HEK293T (cell line): Measurements from ENCODE around the gene ADAMTS15.

Experiments used
- CTCF ChIA-PET: fragments of 350-600 bp; formaldehyde crosslinking; extraction: SDS; loops from one replicate; lab custom pipeline; 2021; ENCODE audit warnings: antibody characterized with exemption, inconsistent platforms; lab: Yijun Ruan, JAX
- POLR2A ChIA-PET: fragments of 350-600 bp; formaldehyde crosslinking; extraction: SDS; loops from one replicate; lab custom pipeline; 2020; ENCODE audit warnings: antibody characterized with exemption, inconsistent platforms; lab: Yijun Ruan, JAX
- DNase-seq: peaks from one replicate; pipeline ENCODE4 v3.0.0; 2012; ENCODE audit warnings: mixed read lengths; ENCODE audit errors: extremely low spot score
- ARNT ChIP-seq: fragments of 450-650 bp; IDR thresholded peaks from 2 replicates; pipeline ENCODE4 v1.6.1; 2017; ENCODE audit warnings: mild to moderate bottlenecking
- BHLHE40 ChIP-seq: fragments of 450-650 bp; IDR thresholded peaks from 2 replicates; pipeline ENCODE4 v1.6.1; 2016; ENCODE audit warnings: mild to moderate bottlenecking, moderate library complexity, borderline replicate concordance
- CTBP1 ChIP-seq: fragments of 450-650 bp; IDR thresholded peaks from 2 replicates; pipeline ENCODE4 v1.6.1; 2016; ENCODE audit warnings: borderline replicate concordance
- ELF4 ChIP-seq: fragments of 450-650 bp; IDR thresholded peaks from 2 replicates; pipeline ENCODE4 v1.6.1; 2017; ENCODE audit warnings: antibody characterized with exemption
- FOXA1 ChIP-seq: fragments of 450-650 bp; IDR thresholded peaks from 2 replicates; pipeline ENCODE4 v1.6.1; 2016; ENCODE audit warnings: mild to moderate bottlenecking
- FOXK2 ChIP-seq: fragments of 450-650 bp; IDR thresholded peaks from 2 replicates; pipeline ENCODE4 v1.6.1; 2016; ENCODE audit warnings: mild to moderate bottlenecking
- FOXM1 ChIP-seq: fragments of 450-650 bp; IDR thresholded peaks from 2 replicates; pipeline ENCODE4 v1.6.1; 2017; ENCODE audit warnings: mild to moderate bottlenecking, borderline replicate concordance
- HDGF ChIP-seq: fragments of 450-650 bp; IDR thresholded peaks from 2 replicates; pipeline ENCODE4 v1.6.1; 2017; ENCODE audit warnings: antibody characterized with exemption, borderline replicate concordance
- L3MBTL2 ChIP-seq: fragments of 450-650 bp; conservative IDR thresholded peaks from 2 replicates; pipeline ENCODE4 v1.6.1; 2016; ENCODE audit warnings: mild to moderate bottlenecking
- LEF1 ChIP-seq: fragments of 450-650 bp; IDR thresholded peaks from 2 replicates; pipeline ENCODE4 v1.6.1; 2017; ENCODE audit warnings: mild to moderate bottlenecking, borderline replicate concordance
- NFRKB ChIP-seq: fragments of 450-650 bp; IDR thresholded peaks from 2 replicates; pipeline ENCODE4 v1.6.1; 2016; ENCODE audit warnings: mild to moderate bottlenecking, moderate library complexity
- SP1 ChIP-seq: fragments of 450-650 bp; IDR thresholded peaks from 2 replicates; pipeline ENCODE4 v1.6.1; 2017
- SUZ12 ChIP-seq: fragments of 450-650 bp; IDR thresholded peaks from 2 replicates; pipeline ENCODE4 v1.6.1; 2016; ENCODE audit warnings: mild to moderate bottlenecking
- TARDBP ChIP-seq: fragments of 450-650 bp; IDR thresholded peaks from 2 replicates; pipeline ENCODE4 v1.6.1; 2016
- ZNF384 ChIP-seq: fragments of 450-650 bp; IDR thresholded peaks from 2 replicates; pipeline ENCODE4 v1.6.1; 2016
- TF ChIP-seq, protein P1 (sequence below): fragments of 450-650 bp; IDR thresholded peaks from 2 replicates; pipeline ENCODE4 v1.6.1; 2016

The ADAMTS15 gene

DNA sequence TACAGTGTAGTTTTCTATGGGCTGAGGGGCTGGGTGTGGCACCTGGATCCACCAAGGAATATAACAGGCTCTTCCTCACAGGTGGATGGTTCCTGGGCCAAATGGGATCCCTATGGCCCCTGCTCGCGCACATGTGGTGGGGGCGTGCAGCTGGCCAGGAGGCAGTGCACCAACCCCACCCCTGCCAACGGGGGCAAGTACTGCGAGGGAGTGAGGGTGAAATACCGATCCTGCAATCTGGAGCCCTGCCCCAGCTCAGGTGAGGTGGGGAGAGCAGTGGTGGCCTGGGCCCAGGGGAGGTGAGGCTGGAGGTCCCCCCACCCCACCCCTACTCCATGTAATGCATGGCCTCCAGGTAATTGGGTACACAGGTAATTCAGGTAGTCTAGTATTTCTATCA lies 20.7 kb downstream of the ADAMTS15 start:
- POLR2A ChIA-PET, result no interaction called here
- CTCF ChIA-PET, result interaction anchor here (0.6 kb wide), 1 partner anchor 37 kb away, joined by 3 read pairs; no protein-coding TSS in a partner anchor
- TF ChIP-seq HDGF, result no peak
- TF ChIP-seq SUZ12, result no peak
- TF ChIP-seq ELF4, result no peak
- TF ChIP-seq BHLHE40, result no peak
- TF ChIP-seq ARNT, result no peak
- no peak for TF ChIP-seq FOXA1
- no peak for TF ChIP-seq NFRKB
- TF ChIP-seq SP1, result no peak
- TF ChIP-seq FOXK2, result no peak
- TF ChIP-seq L3MBTL2, result no peak
- no peak for TF ChIP-seq FOXM1
- TF ChIP-seq, protein P1, sequence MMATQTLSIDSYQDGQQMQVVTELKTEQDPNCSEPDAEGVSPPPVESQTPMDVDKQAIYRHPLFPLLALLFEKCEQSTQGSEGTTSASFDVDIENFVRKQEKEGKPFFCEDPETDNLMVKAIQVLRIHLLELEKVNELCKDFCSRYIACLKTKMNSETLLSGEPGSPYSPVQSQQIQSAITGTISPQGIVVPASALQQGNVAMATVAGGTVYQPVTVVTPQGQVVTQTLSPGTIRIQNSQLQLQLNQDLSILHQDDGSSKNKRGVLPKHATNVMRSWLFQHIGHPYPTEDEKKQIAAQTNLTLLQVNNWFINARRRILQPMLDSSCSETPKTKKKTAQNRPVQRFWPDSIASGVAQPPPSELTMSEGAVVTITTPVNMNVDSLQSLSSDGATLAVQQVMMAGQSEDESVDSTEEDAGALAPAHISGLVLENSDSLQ, result no peak
- TF ChIP-seq TARDBP, result no peak
- TF ChIP-seq ZNF384, result no peak
- TF ChIP-seq CTBP1, result no peak
- no peak for TF ChIP-seq LEF1
- no peak for DNase-seq

DNA sequence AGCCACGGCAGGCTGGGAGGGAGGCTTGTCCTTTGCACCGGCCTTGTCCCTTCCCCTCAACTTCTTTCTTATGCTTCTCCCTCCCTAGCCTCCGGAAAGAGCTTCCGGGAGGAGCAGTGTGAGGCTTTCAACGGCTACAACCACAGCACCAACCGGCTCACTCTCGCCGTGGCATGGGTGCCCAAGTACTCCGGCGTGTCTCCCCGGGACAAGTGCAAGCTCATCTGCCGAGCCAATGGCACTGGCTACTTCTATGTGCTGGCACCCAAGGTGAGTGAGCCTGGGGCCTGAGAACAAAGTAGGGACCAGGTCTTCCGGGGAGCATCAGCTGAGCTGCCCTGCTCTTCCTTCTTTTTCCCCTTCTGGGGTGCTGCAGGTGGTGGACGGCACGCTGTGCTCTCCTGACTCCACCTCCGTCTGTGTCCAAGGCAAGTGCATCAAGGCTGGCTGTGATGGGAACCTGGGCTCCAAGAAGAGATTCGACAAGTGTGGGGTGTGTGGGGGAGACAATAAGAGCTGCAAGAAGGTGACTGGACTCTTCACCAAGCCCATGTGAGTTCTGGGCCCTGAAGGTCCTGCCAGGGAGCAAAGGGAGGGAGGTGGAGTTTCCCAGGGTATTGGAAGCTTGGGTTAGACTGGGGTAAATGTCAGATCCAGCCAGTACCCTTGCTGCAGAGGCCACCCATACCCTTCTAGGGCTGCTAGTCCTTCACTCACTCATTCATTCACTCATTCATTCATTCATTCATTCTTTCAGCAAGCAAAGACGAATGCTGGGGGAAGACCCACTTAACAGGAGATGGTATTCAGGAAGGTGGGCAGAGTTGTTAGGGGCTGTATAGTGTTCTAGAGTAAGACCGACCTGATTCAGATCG lies 22.6 kb downstream of the ADAMTS15 start:
- POLR2A ChIA-PET, result no interaction called here
- TF ChIP-seq FOXA1 (no peak), L3MBTL2 (no peak), TARDBP (no peak), ZNF384 (no peak), NFRKB (no peak), SP1 (no peak), ARNT (no peak), SUZ12 (no peak), HDGF (no peak), CTBP1 (no peak), FOXK2 (no peak), FOXM1 (no peak), ELF4 (no peak), BHLHE40 (no peak)
- TF ChIP-seq, protein P1, result no peak
- CTCF ChIA-PET, result no interaction called here

DNA sequence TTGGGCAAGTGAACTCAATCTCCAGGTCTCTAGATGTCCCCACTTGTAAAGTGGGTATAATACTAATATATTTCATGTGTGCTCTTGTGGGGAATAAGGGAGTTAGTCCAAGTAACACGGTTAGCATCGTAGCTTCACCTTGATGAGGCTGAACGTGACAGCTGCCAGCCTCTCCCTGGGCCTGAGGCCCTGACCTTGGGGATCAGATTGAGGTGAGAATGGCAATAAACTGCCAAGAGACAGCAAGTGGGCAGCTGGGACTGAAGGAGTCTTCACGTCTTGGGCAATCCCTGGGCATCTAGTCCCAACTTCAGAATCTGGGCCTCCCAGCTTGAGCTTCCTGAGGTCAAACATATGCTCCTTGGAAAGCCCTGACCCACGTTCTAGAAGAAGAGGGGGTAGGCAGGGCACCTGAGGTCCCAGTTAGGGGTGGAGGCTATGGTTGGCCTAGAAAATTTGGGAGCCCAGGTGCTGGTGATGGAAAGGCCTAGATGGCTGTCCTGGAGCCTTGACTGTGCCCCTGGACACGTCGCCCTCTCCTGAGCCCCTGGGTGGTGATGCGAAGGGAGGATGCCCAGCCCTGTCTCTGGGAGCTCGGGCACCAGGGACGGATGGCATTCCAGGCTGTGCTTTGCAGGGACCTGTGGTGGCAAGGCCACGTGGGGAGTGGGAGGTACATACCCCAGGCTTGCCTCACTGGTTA lies 23.4 kb downstream of the ADAMTS15 start:
- TF ChIP-seq NFRKB (no peak), FOXM1 (no peak)
- ChIA-PET POLR2A (no interaction called here), CTCF (no interaction called here)
- no peak for DNase-seq

More for the DNA sequence above, 22.6 kb downstream of the ADAMTS15 start:
- no peak for DNase-seq

DNA sequence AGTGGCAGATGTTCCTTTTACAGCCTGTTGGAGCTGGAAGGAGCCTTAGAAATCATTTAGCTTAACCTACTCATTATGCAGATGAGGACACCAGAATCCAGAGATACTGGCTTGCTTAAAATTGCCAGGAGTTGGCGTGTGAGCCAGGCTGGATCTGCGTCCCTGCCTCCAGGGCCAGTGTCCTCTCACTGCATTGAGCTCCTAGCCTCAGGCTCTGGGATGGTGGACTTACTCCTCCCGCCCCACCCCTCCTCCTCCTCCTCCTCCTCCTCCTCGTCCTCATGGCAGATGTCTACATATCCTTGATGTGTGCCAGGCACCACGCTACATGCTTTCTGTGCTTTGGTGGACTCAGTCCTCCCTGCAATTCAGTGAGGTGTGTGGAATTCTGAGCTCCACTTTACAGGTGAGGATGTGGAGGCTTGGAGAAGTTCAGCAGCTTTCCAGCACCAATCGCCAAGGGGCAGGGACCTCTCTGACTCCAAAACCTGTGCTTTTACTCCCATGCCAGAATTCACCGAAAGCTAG lies 24.1 kb downstream of the ADAMTS15 start:
- DNase-seq, result no peak
- ChIA-PET POLR2A (no interaction called here), CTCF (no interaction called here)
- no peak for TF ChIP-seq ELF4
- TF ChIP-seq HDGF, result no peak
- TF ChIP-seq CTBP1, result no peak
- TF ChIP-seq FOXK2, result no peak
- TF ChIP-seq SP1, result no peak
- TF ChIP-seq ARNT, result no peak
- TF ChIP-seq, protein P1, result no peak
- no peak for TF ChIP-seq BHLHE40
- no peak for TF ChIP-seq ZNF384
- TF ChIP-seq FOXA1, result no peak
- TF ChIP-seq TARDBP, result no peak
- TF ChIP-seq FOXM1, result no peak
- no peak for TF ChIP-seq NFRKB
- no peak for TF ChIP-seq SUZ12
- TF ChIP-seq L3MBTL2, result no peak
- no peak for TF ChIP-seq LEF1

DNA sequence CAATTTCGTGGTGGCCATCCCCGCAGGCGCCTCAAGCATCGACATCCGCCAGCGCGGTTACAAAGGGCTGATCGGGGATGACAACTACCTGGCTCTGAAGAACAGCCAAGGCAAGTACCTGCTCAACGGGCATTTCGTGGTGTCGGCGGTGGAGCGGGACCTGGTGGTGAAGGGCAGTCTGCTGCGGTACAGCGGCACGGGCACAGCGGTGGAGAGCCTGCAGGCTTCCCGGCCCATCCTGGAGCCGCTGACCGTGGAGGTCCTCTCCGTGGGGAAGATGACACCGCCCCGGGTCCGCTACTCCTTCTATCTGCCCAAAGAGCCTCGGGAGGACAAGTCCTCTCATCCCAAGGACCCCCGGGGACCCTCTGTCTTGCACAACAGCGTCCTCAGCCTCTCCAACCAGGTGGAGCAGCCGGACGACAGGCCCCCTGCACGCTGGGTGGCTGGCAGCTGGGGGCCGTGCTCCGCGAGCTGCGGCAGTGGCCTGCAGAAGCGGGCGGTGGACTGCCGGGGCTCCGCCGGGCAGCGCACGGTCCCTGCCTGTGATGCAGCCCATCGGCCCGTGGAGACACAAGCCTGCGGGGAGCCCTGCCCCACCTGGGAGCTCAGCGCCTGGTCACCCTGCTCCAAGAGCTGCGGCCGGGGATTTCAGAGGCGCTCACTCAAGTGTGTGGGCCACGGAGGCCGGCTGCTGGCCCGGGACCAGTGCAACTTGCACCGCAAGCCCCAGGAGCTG lies 24.8 kb downstream of the ADAMTS15 start:
- ChIA-PET POLR2A (no interaction called here), CTCF (no interaction called here)
- TF ChIP-seq SP1 (no peak), ELF4 (no peak), SUZ12 (no peak), FOXM1 (no peak), FOXA1 (no peak), L3MBTL2 (no peak), ZNF384 (no peak), BHLHE40 (no peak)
- DNase-seq, result no peak
